Endometrium (tissue), 2 donors: ENCODE results near the gene MRPS15.

ENCODE experiments used
- FAIRE-seq: peaks from 2 replicates; lab custom pipeline; 2012; peaks lifted over from hg19 to GRCh38; lab: Jason Lieb, UNC
- donor health status: control.
- donor health status: control.

Gene MRPS15

DNA sequence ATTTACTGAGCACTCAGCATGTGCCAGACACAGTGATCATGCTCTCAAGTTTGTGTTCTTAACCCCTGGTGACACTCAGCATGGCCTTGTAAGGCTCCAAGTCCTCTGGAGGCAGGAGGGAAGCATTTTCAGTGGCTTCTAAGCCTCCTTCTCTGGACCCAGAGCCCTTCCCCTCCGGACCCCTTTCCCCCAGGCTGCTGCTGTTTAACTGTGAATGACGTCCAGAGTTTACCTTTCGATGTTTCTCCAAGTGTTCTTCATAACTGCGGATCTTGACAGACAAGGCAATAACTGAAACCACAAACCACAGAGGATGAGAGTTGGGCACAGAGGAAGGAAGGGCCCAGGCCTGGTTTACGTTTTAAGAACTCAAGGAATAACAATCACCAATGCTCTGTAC is 6.5 kb downstream of the MRPS15 start:
- no peak for FAIRE-seq

DNA sequence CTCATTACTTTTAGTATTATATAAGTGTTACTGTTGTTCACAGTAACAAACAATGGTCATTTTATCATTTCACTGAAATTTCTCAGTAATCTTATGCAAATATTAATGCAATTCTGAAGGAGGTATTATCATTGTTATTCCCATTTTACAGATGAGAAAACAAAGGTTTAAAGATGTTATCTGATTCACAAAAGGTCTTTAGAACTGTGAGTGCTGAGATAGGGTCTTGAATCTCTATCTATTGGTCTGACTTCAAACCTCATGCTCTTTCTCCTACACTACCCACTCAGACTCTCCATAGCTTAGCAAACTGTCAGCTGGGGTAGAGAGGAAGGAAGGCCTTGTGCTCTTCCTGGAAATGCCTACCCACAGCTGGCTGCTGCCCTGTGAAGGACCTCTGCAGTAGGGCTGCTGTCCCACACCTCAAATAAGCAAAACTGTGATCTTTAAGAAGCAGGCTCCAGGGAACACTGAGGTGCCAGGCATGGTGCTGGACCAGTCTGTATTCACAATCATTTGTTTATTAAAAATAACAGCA is 7.7 kb downstream of the MRPS15 start:
- FAIRE-seq, result no peak

DNA sequence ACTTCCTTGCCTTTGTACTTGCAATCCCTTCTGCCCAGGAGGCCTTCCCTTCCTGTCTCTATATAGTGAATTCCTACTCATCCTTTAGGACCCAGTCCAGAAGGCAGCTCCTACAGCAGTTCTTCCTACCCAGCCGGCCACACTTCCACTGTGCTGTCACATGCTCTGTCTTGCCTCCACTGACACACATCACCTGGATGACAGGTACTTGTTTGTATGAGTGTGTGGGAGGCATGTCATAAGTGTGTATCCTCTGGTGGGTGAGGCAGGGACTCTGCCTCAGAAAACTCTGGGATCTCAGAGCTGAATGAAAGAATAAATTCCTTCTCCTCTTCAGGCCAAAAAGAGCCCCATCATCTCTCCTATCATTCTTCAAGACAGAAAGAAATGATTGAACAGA is 8.8 kb downstream of the MRPS15 start:
- FAIRE-seq, result no peak

DNA sequence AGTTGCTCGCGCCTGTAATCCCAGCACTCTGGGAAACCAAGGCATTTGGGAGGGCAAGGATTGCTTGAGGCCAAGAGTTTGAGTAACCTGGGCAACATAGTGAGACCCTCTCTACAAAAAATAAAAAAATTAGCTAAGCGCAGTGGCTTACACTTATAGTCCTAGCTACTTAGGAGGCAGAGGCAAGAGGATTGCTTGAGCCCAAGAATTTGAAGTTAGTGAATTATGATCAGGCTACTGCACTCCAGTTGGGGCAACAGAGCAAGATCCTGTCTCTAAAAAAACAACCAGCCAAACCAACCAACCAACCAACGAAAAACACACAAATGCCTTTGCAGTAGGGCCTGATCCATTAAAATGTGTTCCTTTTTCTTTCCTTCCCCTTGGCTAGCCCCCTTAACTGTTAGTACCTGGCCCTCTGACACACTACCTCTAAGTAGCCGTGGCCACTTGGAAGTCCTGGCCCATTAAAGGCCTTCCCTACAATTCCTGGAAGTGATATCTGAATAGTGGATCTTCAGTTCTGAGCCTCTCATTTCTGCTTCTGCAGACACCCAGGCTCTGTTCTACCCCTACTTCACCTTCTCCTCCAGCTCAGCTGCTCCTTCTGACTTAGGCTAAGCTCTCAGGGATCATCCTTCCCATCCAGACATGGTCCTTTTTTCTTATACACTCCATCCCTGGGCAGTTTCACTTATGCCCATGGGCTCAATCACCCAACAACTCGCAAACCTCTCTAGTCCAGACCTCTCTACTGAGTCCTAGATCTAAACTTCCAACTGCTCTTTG is 10.4 kb downstream of the MRPS15 start:
- no peak for FAIRE-seq

DNA sequence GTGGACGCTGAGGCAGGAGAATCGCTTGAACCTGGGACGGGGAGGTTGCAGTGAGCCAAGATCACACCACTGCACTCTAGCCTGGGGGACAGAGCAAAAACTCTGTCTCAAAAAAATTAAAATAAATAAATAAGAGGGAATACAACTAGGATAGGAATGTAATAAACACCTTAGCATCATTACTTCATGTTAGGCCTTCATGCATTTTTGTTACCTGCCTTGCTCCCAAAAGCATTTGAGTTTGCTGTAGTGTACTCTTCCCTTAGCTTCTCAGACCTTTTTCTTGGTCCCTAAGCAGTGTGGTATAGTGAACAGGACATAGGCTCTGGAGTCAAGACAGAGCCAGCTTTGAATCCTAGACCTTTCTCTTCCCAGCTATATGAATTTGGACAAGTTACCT is 11.1 kb downstream of the MRPS15 start:
- no peak for FAIRE-seq

DNA sequence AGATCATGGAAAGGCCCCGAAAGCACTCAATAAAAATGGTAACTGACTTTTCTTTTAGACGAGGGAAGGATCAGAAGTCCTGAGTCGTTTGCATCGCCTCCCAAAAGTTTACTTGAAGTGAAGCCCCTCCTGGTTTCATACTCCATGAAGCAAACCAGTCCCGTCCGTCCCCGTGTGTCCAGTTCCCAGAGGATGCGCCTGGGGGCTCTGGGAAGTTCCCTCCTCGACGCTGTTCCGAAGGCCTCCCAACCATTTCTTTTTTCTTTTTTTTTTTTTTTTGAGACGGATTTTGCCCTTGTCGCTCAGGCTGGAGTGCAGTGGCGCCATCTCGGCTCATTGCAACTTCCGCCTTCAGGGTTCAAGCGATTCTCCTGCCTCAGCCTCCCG is 13.3 kb downstream of the MRPS15 start:
- FAIRE-seq, result no peak

DNA sequence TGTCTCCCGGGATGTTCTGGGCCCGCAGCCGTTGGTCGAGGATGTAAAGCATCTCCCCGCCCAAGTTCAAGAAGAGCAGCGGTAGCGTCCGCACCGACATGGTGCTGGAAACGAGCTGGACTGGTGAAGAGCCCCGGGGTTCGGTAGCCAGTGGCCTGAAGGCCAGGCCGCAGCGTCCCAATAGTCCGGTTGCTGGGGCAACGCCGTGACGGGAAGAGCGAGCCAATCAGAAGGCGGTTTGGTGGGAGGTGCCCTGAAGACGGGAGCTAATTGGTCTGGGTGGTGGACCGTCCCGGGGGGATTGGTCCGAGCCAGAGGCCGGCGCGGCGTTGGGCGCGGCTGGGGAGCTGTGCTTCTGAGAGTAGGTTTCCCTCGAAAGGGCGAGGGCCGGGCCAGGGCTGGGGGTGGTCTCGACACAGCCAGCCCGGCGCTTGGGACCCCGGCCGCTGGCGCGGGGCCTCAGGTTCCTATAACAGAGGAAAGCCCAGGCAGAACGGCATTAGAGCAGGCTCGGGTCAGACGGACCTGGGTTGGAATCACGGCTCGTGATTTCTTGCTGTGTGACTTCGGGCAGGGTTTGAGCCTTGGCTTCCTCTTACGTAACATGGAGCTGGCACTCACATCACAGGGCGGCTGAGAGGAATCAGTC is 13.8 kb downstream of the MRPS15 start, which contains the start of gene OSCP1:
Gene OSCP1, minus strand, starts transcription at position 182 of the 649 bp plus-strand sequence. Its CDS starts 82 bp downstream, at position 100.
- peak; percentile 93 for FAIRE-seq

DNA sequence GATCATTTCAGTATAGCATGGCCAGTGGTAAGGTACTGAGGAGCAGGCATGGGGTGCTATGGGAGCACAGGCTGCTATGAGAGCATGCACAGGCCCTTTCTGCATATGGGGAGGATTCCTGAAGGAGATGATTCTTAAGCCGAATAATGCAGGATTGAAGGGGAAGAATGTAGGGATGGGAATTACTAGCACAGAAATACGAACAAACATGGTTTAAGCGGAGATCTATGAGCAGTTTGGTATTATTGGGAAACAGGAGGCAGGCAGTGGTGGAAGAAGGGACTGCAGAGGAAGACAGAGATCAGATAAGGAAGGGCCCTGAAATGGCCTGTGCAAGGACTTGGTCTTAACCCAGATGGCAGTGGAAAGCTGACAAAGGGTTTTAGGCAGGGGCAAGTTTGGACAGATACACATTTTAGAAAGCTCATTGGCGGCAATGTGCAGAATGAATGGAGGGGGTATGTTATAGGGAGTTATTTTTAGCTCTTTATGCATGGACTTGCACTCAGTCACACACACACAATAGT is 15.6 kb downstream of the MRPS15 start:
- no peak for FAIRE-seq

DNA sequence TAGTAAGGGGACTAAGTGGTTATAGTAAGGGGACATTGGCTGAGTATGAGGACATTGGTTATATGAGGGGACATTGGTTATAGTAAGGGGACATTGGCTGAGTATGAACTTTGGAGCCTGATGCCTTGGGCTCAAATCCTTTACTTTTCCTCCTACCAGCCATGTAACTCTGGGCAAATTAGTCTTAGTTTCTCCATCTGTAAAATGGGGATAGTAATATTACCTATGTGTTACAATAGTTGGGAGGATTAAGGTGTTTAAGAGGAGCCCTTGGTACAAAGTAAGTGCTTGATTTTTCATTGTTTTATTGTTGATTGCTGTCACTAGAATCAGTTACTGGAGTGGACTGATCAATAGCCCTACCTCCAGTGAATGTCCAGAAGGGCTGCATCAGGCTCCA is 16.7 kb downstream of the MRPS15 start:
- no peak for FAIRE-seq

DNA sequence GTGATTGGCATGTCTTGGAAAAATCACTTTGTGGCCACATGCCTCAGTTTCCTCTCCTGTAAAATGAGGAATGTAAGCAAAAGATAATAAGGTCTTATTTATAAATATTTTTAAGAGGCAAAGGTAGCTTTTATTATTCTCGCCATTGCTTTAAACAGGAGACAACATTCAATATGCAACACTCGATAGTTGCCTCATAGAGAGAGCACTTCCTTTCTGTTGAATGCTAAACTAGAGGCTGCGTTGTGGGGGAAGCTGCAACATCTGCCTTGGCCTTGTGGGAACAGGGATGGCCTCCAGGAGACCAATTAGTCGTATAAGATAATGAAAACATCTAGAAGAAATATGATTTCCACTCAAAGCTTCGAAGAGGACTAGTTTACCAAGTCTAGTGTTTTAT is 17.4 kb downstream of the MRPS15 start:
- no peak for FAIRE-seq

DNA sequence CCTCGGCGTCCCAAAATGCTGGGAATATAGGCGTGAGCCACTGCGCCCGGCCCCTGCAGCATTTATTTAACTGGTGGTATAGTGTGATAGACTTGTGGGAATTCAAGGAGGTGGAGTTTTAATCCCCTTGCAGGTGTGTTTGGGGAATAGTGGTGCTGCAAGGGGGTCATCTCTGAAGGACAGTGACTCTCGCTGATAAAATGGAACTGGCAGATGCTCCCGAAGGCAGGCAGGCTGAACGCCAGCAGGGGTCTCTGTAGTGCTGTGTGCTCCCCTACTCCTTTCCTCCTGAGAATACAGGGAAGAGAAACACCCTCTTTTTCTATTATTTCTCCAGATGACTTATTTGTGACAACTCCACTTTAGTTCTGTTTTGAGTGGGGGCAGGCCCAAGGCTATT is 17.9 kb downstream of the MRPS15 start:
- FAIRE-seq, result no peak

DNA sequence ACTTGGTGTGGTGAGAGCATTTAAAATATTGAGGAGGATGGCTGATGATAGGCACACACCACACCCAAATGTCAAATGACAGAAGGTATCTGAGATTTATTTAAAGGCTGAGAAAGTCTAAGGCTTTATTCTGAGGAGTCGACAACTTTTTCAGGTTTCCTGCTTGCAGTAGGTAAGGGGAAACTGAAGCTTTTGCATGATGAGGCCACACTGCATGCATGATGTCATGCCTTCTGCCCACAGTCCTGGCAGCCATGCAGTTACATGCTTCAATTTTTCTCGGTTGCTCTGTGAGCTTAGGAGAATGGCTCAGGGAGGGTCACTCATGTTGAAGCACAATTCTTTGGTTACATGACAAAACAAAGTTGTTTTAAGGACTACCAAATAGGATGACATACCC is 20.9 kb downstream of the MRPS15 start:
- FAIRE-seq, result no peak

DNA sequence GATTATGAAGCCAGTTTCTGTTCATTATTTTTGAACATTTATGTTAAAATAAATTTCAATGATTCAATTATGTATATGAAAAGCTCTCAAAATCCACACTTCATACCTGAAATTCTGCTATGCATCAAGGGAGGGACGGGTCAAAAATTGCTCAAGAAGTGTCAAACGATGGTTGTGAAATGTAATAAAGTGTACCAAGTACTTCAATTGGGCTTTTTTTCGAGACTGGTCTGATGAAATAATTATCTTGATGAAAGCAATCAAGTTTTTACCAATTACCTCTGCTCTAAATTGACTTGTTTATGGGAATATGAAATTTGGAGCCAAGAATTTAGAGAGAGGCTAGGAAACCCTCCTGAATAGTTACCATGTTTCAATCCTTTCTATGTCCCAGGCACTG is 21.8 kb downstream of the MRPS15 start:
- FAIRE-seq, result no peak

DNA sequence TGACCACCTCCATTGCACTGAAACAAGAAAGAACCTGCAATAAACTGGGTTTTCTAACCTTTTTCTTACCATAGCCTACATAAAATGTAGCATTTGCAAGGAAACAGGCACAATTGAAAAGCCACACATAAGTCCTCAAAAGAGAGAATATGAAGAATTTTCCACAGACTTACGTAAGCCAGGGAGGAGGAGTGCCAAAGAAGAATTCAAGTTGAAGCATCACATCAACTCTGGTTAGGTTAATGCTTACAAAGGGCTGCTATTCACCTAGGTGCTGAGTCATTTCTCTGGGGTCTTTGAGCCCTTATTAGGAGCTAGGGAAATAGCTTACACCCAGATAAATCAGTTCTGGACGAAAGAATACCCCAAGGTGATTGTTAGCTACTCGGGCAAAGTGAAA is 23.5 kb downstream of the MRPS15 start:
- no peak for FAIRE-seq

DNA sequence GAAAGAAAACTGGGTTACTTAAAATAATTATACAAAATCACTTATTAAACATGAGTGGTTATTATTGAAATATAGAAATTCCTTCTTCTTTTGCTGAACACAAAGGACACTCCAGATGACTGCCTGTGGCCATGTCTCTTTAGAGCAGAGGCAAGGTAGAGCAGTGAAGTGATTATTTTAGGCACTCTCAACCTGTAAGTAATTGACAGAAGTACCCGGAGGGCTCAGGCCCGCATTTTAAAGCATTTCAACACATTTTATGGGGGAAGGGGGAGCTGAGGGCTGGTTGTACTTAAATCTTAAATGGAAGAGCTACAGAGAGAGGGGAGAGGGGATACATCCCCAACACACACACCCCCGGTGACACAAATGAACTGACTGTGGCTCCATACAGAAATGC is 24.1 kb downstream of the MRPS15 start:
- no peak for FAIRE-seq

DNA sequence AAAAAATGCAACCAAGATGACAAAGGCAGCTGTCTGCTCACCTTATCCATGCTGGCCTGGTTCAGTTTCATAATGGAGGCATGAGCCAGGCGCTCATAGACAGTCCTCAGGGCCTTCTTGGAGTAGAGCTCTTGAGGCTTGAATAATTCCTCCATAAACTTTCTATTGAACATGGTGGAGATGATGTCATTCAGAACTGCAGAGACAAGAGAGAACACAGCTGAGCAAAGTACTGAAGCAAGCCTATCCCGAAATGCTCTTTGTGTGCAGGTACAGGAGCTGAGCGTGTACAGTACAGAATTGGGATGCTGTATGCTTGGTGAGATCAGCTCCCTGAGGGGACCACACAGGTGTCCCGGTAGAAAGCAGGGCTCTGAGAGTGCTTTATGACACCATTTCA is 25.5 kb downstream of the MRPS15 start:
- FAIRE-seq, result no peak

DNA sequence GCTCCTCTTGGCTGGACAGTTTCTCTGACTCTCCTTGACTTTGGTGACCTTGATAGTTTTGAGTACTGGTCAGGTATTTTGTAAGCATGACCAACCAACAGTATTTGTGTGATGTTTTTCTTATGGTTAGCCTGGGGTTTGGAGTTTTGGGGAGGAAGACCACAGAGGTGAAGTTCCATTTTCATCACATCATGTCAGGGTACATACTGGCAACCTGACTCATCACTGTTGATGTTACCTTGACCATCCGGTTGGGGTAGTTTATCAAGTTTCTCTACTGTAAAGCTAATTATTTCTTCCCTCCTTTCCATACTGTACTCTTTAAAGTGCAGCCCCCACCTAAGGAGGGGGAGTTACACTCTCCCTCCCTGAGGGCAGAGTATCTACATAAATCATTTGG is 27.4 kb downstream of the MRPS15 start:
- no peak for FAIRE-seq

DNA sequence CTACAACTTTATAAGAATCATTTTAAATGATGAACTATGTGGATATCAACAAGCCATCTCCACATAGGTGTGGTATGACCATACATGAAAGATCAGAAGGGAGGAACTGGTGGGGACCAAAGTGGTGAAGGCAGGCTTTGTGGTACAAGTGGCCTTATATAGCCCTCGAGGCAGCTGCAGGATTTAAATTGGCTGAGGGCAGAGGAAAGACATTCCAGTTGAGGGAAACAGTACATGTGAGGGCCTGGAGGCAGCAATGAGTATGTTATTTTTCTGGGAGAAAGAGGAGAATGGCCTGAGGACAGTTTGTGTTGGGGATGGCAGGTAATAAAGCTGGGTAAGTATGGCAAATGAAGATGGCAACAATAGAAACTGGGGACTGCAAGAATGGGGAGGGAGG is 31.1 kb downstream of the MRPS15 start:
- FAIRE-seq, result no peak

DNA sequence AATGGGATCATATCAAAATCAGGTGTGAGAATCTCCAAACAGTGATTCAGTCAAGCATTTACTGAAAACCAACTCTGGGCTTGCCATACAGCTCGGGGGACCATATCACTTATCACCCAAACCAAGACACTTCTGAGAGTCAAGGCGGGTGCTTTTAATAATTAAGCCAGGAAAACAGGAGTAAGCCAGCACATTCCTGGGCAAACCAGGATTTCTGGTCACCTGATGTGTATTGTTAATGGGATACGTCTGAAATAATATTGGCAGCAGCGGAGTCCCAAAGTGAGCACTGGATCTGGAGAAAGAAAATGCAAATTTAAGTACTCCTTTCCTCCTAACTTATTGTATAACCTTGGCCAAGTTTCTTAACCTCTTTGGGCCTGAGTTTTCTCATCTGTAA is 31.6 kb downstream of the MRPS15 start:
- FAIRE-seq, result no peak

DNA sequence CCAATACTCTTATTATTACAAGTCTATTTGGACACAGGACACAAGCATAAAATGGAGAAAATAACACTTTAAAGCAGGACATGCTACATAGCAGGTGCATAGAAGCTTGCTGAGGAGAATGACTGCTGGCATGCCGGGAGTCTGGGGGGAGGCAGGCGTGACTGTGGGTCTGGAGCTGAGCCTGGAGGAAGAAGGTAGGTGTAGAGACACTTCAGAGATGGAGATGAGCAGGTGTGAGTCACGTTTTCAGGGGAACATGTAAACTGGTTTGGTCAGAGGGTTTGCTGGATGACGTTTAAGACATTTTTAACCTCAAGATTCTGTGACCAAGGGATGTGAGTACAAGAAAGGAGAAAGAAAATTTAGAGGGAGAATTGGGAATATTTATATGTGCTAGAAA is 38.4 kb downstream of the MRPS15 start:
- FAIRE-seq, result no peak

DNA sequence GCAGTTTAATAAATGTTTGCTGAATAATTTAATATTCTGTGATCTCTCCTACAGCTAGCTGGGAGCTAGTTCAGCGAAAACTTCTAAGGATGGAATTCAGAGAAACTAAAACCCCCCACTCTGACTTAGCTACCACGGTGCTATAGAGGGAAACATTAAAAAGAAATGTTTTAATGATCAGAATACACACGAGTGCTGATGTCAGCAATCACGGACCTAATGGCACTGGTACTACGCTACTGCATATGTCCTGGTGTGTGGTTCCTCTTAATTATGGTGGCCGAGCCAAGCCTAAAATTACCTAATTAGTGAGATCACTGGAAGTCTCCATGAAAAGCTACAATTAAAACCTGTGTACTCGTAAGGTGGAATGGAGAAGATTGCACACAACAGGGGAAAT is 42.5 kb downstream of the MRPS15 start:
- no peak for FAIRE-seq

DNA sequence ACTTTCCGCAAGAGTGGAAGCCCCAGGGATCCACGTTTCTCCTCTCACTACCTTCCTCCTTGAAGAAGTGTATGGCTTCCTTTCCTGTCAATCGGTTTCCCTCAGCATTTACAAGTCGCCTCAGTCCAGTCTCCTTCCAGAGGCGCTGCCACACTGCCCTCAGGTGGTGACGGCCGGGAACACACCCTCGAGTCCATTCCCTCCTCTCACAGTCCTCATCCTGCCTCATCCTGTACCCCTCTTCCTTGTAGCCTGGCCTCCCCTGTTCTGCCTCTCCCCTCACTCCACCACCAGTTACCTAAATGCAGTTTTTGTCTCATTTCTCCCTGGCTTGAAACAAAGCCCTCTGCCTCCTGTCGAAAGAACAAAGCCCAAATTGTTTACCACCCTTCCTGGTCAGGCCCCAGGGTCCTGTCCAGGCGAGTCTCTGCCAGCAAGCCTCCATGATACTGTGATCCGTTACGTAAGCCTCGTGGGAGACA is 43.3 kb downstream of the MRPS15 start:
- no peak for FAIRE-seq

DNA sequence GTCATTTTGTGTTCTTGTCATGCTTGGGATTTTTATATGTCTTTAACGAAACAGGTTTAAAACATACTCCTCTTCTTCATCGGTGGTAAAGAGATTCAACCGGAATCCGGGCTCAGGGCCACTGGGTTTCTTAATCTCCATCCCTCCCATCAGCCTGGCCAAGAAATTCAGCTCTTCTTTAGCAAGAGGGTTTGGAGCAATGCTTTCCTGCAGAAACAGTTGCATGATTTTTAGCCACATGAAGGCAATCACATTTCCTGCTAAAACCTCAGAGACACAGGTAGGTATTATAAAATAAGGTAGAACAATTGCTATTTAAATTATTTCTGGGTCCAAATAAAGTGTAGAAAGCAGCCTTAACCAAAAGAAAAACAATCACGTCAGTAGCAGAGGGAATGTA is 43.8 kb downstream of the MRPS15 start:
- FAIRE-seq, result no peak
